Amygdala (tissue), 56 donors: Measurements from ENCODE around the gene FGFR3.
A peak's percentile ranks its signal among the peaks of the same experiment; 100 is the strongest.

Experiments
- DNase-seq, 56 donors: peaks; one replicate each; lab custom pipeline; 2025; lab: John Stamatoyannopoulos, UW

Gene FGFR3

GRCh38 chr4:1767770-1768366 lies 25.2 kb upstream of the FGFR3 start:
- no peak for DNase-seq

DNA sequence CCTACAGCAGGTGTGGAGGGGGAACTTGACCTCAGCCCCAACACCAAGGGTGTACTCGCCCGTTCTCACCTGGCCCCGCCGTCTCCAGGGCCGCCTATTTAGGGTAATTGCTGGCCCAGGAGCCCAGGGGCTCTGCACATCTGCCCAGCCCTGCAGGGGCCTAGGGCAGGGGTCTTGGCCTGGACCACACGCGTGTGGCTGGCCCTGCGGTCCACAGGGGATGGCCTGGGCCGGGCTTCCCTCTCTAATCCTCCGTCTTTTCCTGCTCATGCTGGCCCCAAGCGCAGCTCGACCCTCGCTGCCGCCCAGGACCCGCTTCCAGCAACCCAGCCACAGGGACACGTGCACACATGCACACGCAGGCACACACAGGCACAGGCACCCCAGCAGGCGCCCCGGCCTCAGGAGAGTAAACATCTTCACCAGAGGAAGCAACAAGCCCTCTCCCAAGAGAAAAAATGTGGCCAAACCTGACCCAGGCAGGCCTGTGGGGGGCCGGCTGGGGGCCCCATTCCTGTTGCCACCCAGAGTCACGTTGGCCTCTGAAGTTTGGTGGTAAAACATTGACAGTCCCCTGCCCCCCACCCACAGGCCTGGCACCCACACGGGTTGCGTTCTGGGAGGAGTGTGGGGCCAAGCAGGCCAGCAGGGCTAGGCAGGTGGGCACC lies 24.6 kb upstream of the FGFR3 start:
- no peak for DNase-seq

DNA sequence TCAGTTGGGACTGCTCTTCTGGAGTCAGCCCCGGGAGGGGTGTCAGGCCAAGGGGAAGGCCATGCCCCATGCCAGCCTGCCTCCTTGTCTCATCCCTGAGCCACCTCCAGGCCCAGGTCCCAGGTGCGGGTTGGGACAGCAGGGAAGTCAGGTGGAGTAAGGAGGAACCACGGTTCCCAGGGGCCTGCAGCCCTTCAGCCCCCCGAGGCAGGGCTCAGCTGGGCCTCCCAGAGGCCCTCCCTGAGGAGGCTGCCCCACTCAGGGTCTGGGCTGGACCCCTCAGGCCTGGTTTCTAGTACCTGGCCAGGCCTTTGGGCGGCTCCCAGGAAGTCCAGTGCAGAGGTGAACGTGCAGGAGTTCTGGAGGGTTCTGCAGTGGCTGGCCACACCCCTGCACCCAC lies 23.4 kb upstream of the FGFR3 start:
- DNase-seq, result no peak

DNA sequence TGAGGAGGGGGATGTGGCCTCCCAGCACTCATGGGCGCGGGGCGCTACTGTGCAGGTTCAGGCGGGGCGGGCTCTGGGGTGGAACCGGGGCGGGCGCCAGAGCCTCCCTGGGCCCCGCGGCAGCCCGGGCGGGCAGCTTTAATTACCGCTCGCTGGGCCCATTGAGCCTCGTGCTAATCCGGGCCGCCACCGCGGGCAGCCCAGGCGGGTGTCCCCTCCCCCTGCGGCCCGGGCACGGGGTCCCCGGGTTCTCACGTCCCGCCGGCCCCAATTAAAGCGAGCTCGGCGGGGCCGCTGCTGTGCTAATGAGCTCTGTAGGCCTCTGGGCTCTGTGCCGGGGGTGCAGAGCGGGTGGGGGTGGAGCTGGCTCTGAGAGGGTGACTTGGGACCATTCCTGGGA lies 22.8 kb upstream of the FGFR3 start:
- DNase-seq, result peak in 30 of 56 donors; percentile 16 to 80 (median 53)

DNA sequence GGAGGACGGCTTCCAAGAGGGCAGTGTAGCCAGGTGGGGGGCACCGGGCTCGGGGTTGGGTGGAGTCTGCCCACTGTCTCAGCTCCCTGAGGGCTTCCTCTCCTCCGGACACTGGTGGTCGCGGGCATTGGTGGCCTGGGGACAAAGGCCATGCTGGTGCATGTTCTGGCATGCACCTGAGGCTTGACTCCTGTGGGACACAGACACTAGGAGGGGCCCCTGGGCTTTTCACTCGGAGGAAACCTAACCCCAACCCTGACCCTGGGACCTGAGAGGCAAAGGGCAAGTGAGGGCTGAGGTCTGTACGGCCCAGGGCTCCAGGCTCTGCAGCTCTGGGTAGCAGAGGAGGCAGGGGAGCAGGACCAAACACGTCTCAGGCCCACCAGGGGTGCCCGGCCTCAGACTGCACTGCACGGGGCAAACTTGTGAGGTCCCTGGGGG lies 22.3 kb upstream of the FGFR3 start:
- DNase-seq, result no peak

GRCh38 chr4:1771555-1772305 lies 21.4 kb upstream of the FGFR3 start:
- DNase-seq, result no peak

- DNase-seq, result no peak
These were observed 20.1 kb upstream of the FGFR3 start for GRCh38 chr4:1772853-1773538.

DNA sequence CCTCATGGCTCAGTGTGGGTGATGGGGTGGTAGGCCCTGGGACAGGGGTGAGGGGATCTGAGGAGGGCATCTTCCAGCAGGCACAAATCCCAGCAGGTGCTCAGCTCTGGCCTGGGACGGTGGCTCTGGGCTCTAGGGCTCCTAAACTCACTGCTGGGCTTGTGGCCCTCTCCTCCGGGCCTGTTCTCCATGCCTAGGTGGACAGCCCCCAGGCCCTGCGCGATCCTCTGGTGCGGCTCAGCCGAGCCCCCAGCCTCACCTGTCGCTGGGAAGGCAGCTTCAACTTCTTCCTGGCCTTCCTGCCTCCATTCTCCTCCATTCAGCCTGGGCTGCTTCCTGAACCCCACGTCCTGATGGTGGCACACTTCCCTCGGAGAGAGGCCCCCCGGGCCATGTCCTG lies 19.3 kb upstream of the FGFR3 start:
- no peak for DNase-seq

DNA sequence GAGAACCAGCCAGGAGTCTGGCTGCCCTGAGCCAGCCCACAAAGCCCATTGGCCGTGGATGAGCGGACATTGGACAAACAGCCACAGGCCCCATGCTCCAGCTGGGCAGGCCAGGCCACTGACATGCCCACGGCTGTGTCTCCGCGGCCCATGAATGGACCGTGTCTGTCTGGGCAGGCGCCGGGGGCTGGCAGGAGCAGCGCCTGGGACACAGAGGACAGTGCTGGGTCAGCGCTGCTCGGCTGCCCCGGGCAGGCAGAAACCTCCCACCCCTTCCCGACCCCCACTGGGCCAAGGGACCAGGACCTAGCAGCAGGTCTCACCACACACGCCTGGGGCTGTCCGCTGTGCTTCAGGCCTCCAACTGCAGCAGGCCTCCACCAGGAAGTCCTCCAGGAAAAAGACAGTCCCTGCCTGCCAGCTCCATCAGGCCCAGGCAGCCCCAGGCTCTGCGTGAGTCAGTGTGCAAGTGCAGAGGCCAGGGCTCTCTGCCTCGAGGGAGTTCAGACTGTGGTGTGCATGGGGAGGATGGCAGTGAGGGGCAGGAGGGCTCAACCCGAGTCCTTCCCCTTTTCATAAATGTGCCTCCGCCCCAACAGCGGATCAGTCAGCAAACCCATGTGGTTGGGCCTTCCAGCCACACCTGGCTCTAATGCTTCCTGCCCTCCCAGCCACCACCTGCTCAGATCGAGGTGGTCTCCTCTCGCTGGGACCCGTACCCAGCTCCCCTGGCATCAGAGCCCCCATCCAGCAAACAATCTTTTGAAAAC lies 17.2 kb upstream of the FGFR3 start:
- peak in 52 of 56 donors; percentile 15 to 90 (median 66) for DNase-seq

- DNase-seq, result peak in 13 of 56 donors; percentile 11 to 45 (median 27)
These were observed 16.5 kb upstream of the FGFR3 start for GRCh38 chr4:1776521-1777161.

DNA sequence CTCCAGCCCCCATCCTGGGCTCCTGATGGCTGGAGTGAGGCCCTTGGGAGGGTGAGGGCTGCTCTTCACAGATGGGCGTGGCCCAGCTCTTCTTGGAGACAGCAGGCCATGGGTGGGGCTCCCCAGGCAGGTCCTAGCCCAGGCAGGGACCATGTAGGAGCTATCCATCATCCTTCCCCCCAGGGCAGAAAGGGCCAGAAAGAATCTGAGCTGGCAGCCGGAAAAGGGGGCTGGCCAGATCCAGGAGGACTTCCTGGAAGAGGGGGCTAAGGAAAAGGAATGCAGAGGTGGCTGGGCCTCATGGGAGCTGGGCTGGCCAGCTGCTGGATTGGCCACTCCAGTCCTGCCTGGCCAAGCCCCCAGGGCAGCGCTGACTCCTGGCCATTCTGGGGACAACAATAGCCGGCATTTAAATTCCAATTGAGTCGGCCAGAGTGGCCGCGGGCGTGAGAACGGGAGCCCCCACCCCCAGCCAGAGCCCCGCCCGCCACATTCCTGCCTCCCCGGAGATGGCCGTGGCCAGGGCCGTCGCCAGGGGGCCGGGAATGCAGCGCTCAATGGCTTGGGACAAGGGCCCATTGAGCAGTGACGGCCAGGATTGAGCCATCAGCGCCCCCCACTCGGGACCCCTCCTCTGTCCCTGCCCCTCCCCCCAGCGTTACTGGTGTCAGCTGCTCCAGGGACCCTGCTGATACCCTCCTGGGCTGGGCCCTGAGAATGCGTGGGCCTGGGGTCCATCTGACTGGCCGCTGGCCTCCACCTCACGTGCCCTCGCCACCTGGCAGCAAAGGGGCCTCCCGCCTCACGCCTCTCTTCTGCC lies 15.1 kb upstream of the FGFR3 start:
- peak in 39 of 56 donors; percentile 11 to 79 (median 53) for DNase-seq

- peak in 3 of 56 donors; percentile 22 to 31 (median 23) for DNase-seq
These were observed 14.3 kb upstream of the FGFR3 start for GRCh38 chr4:1778642-1779392.

GRCh38 chr4:1779588-1780382 lies 13.3 kb upstream of the FGFR3 start:
- peak in 4 of 56 donors; percentile 25 to 41 (median 36) for DNase-seq

- DNase-seq, result no peak
These were observed 12.7 kb upstream of the FGFR3 start for GRCh38 chr4:1780435-1780834.

DNA sequence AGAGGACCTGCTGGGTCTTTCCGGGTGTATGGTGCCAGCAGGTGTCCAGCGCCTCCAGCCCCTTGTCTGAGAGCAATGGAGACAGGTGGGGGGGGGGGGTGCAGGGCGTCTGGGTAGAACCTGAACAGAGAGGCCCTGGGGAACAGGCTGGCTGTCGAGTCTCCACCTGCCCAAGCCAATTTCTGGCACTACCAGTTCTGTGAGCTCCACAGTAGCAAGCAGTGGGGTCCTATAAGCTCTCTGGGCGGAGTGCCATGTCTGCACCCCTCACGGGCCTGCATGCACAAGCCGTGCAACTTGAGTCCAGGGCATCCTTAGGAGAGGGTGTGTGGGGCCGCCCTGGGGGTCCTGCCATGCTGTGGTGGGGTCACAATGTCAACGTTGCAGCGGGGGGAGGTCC lies 10.1 kb upstream of the FGFR3 start:
- DNase-seq, result no peak

- peak in 3 of 56 donors; percentile 24 to 26 (median 24) for DNase-seq
These were observed 9.1 kb upstream of the FGFR3 start for GRCh38 chr4:1783970-1784369.

GRCh38 chr4:1784395-1784788 lies 8.7 kb upstream of the FGFR3 start:
- peak in 12 of 56 donors; percentile 21 to 64 (median 43) for DNase-seq
